ENCODE results near the gene SDK1. TPM values are rescaled to one million over a fixed set of nuclear protein-coding genes. Genes with fewer than 3 reads are reported as not detected.

SDK1 gene
- total RNA-seq, 1 donor from 2014 or later, result 10.9 TPM

DNA sequence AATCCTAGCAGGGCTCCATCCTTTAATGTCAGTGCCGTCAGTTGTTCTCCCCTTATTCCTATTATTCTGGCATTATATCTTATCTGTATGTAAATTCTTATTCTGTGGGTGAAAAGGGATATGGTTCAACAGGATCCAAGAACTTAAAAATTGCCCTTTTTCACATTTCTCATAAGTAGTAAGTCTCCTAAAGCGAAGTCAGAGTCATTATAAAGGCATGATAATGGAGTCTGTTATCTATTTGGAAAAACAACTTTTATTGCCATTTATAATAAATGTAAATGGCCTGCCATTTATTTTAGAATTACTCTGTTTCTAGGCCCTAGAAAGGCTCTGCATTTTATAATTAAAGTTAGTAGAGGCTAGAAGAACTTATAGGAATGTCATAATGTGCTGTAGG, 31.3 kb downstream of the SDK1 start:
- Mint-ChIP-seq H3K27me3 (ENCODE audit: low read depth) (no peaks in the 10 kb centered on the region), H3K27ac (ENCODE audit: unreplicated experiment) (no peak overlapping the region), H3K4me3 (ENCODE audit: unreplicated experiment) (no peak overlapping the region), H3K9me3 (ENCODE audit: low read depth) (no peaks in the 10 kb centered on the region), H3K36me3 (ENCODE audit: low read depth) (no peaks in the 10 kb centered on the region), H3K4me1 (ENCODE audit: low read depth) (no peaks in the 10 kb centered on the region)
- no peak for TF ChIP-seq CTCF (IDR thresholded peaks at IDR 0.05)
- no peak for DNase-seq (ENCODE audit: low spot score)

DNA sequence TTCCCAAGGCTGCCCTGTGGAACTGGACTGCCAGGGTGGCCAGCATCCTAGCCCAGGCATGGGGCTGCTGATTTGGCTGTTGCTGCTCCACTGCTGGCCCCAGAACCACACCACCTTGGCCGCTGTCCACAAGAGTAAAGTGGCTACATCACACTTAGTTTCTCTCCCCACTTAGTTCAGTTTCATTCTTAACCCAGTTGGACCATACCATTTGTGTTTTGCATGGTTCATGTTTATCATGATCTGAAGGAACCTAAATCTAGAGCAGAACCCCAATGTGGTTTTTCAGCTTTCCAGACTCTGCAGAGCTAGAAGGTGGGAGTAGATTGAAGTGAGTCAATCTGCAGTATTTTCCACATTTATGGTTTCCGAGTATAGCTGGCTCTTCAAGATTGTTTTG, 32.8 kb downstream of the SDK1 start:
- Mint-ChIP-seq H3K4me1 (ENCODE audit: low read depth) (no peaks in the 10 kb centered on the region), H3K27ac (ENCODE audit: unreplicated experiment) (no peak overlapping the region), H3K9me3 (ENCODE audit: low read depth) (no peaks in the 10 kb centered on the region), H3K4me3 (ENCODE audit: unreplicated experiment) (no peak overlapping the region), H3K27me3 (ENCODE audit: low read depth) (no peaks in the 10 kb centered on the region), H3K36me3 (ENCODE audit: low read depth) (no peaks in the 10 kb centered on the region)
- no peak for DNase-seq (ENCODE audit: low spot score)
- TF ChIP-seq CTCF (IDR thresholded peaks at IDR 0.05), result no peak

DNA sequence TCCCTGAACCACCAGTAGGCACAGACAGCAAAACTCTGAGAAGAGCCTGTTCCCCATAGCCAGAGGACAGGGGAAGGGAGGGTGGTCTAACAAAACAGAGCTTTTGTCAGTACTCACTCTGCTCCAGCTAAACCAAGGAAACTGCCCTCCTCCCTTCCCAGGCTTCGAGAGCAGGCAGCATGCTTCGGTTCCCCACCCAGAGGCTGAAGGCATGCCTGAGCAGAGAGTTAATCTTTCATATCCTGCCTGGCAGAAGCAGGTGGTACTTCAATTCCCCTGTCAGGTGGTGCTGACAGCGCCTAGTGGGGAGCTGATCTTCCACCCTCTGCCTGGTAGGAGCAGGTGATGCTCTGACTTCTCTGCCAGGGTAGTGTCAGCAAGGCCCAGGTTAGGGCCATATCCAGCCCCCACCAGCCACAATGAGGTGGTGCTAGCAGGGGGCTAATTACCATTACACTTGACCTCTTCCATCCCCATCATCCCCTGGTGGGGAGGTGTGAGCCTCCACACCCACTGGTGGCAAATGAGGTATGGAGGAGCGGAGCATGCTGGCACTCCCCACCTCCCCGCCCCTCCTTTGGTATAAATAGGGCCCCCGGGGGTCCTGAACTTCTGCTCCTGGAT, 35.1 kb downstream of the SDK1 start:
- Mint-ChIP-seq H3K4me3 (ENCODE audit: unreplicated experiment) (no peak overlapping the region), H3K27ac (ENCODE audit: unreplicated experiment) (no peak overlapping the region), H3K27me3 (ENCODE audit: low read depth) (no peaks in the 10 kb centered on the region), H3K4me1 (ENCODE audit: low read depth) (no peaks in the 10 kb centered on the region), H3K9me3 (ENCODE audit: low read depth) (no peaks in the 10 kb centered on the region), H3K36me3 (ENCODE audit: low read depth) (no peaks in the 10 kb centered on the region)
- no peak for TF ChIP-seq CTCF (IDR thresholded peaks at IDR 0.05)
- no peak for DNase-seq (ENCODE audit: low spot score)

DNA sequence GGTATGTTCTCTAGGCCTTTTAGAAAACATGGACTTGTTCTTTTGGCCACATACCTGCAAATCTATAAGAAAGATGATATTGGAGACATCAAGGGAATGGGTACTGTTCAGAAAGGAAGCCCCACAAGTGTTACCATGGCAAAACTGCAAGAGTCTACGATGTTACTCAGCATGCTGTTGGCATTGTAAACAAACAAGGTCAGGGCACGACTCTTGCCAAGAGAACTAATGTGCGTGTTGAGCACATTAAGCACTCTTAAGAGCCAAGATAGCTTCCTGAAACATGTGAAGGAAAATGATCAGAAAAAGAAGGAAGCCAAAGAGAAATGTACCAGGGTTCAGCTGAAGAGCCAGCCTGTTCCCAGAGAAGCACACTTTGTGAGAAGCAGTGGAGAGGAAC, 37.1 kb downstream of the SDK1 start:
- Mint-ChIP-seq H3K9me3 (ENCODE audit: low read depth) (no peaks in the 10 kb centered on the region), H3K4me1 (ENCODE audit: low read depth) (no peaks in the 10 kb centered on the region), H3K4me3 (ENCODE audit: unreplicated experiment) (no peak overlapping the region), H3K27ac (ENCODE audit: unreplicated experiment) (no peak overlapping the region), H3K27me3 (ENCODE audit: low read depth) (no peaks in the 10 kb centered on the region), H3K36me3 (ENCODE audit: low read depth) (no peaks in the 10 kb centered on the region)
- no peak for DNase-seq (ENCODE audit: low spot score)
- TF ChIP-seq CTCF (IDR thresholded peaks at IDR 0.05), result no peak

DNA sequence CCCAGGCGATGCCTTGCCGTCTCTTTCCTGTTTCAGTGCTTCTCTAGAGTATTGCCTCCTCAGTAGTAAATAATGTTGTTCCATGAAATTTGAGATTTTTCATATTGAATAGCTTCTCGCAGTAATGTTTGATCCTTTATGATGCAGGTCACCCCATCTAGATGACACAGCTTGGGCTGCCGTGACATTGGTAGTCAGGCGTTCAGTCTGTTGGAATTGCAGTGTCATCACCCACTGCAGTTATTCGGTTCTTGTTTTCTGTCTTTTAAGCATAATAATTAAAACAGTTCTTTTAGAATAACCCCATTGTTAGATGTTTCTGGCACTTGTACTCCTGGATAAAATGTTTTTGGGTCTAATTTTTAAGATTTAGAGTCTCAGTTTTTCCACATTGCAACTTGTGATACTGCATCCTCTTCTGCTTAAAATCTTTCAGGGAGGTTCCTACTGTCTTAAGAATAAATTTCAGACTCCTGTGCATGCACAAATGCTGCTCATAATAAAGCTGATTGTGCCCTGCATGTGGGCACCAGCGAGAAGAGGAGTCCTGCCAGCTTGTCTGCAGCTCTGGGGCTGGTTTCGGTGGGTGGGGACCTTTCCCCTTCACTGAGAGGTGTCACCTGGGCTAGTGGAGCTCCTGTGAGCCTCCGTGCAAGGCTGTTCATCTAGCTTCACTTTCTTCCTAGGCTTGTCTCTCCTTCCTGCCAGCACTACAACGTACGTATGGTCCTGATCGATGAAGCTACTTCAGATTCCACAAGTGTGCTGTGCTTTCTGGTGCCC, 44.8 kb downstream of the SDK1 start:
- no peaks in the 10 kb centered on the region for H3K36me3 Mint-ChIP-seq (ENCODE audit: low read depth)
- H3K9me3 Mint-ChIP-seq (ENCODE audit: low read depth), result no peaks in the 10 kb centered on the region

More for the DNA sequence above, 44.8 kb downstream of the SDK1 start:
- no peak for DNase-seq (ENCODE audit: low spot score)
- Mint-ChIP-seq H3K27ac (ENCODE audit: unreplicated experiment) (no peak overlapping the region), H3K27me3 (ENCODE audit: low read depth) (no peaks in the 10 kb centered on the region), H3K4me1 (ENCODE audit: low read depth) (no peaks in the 10 kb centered on the region), H3K4me3 (ENCODE audit: unreplicated experiment) (no peak overlapping the region)
- TF ChIP-seq CTCF (IDR thresholded peaks at IDR 0.05), result no peak

Measured in chondrocyte (in vitro differentiated cells).